Measurements from ENCODE around the gene MEI4.
"Not testable (repeated sequence)": the region's sequence is repeated elsewhere in the genome, so short reads cannot be mapped to it uniquely, and the experiment has no call there.

Gene MEI4

DNA sequence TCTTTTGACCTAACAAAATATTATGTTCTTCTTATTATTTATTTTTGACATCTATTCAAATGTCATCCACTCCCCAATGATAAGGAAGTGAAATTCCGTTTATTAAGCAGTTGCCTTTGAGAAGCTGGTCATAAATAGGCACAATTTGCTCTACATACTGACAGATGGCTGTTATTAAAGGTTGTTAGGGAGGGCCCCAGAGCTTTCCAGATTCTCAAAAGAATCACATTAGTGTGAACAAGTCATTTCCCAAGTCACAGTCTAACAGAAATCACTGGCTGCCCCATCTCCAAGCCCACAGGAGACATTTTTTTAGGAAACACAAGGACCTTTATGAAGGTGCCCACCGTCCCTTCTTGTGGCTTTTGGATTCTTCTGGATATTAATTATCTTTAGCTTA, 172.4 kb downstream of the MEI4 start:
- Histone ChIP-seq H3K4me3 (ENCODE audit: low read length) (no peak overlapping the region), H4K20me1 (ENCODE audit: insufficient read depth, low read length) (no peaks in the 10 kb centered on the region), H2AFZ (ENCODE audit: low read length) (no peak overlapping the region), H3K9me3 (replicated peaks; ENCODE audit: insufficient read depth, low read length) (no peaks in the 10 kb centered on the region), H3K79me2 (ENCODE audit: low read length) (no peaks in the 10 kb centered on the region), H3K9ac (ENCODE audit: low read length) (no peak overlapping the region), H3K4me1 (ENCODE audit: low read length) (no peaks in the 10 kb centered on the region), H3K4me2 (ENCODE audit: low read depth, low read length) (no peak overlapping the region), H3K27ac (ENCODE audit: low read length) (no peak overlapping the region), H3K9me2 (replicated peaks; ENCODE audit: insufficient read depth, low read length) (no peaks in the 10 kb centered on the region), H3K36me3 (replicated peaks; ENCODE audit: insufficient read depth, low read length) (no peaks in the 10 kb centered on the region), H3K27me3 (replicated peaks; ENCODE audit: insufficient read depth, low read length) (no peaks in the 10 kb centered on the region), H3F3A (ENCODE audit: insufficient read depth, low read length) (no peaks in the 10 kb centered on the region)
- TF ChIP-seq, protein P1, sequence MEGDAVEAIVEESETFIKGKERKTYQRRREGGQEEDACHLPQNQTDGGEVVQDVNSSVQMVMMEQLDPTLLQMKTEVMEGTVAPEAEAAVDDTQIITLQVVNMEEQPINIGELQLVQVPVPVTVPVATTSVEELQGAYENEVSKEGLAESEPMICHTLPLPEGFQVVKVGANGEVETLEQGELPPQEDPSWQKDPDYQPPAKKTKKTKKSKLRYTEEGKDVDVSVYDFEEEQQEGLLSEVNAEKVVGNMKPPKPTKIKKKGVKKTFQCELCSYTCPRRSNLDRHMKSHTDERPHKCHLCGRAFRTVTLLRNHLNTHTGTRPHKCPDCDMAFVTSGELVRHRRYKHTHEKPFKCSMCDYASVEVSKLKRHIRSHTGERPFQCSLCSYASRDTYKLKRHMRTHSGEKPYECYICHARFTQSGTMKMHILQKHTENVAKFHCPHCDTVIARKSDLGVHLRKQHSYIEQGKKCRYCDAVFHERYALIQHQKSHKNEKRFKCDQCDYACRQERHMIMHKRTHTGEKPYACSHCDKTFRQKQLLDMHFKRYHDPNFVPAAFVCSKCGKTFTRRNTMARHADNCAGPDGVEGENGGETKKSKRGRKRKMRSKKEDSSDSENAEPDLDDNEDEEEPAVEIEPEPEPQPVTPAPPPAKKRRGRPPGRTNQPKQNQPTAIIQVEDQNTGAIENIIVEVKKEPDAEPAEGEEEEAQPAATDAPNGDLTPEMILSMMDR (IDR thresholded peaks at IDR 0.05; ENCODE audit: low read length): no peak
- TF ChIP-seq EZH2 (optimal IDR thresholded peaks at IDR 0.05; ENCODE audit: low read depth, low read length) (no peak), EZH2phosphoT487 (IDR thresholded peaks at IDR 0.05; ENCODE audit: low read length) (no peak)
- DNase-seq: no peak

DNA sequence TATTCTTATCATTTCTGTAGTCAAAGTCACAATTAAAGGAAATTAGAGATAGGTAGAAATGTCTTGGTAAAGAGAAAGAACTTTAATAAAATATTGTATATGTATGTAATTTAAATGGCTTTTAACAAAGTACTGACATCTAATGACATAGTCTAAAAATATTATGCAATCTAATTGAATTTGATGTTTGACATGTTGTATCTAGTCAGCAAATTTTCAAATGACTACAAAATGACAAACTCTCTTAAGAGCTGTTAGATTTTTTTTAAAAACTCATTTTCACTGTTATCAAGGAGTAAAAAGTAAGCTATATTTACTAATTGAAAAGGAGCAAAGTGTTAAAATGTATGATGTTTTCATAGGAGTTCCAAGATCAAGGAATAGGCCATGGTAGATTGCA, 176.9 kb downstream of the MEI4 start:
- no peaks in the 10 kb centered on the region for H3K36me3 ChIP-seq (replicated peaks; ENCODE audit: insufficient read depth, low read length)
- no peaks in the 10 kb centered on the region for H3K27me3 ChIP-seq (replicated peaks; ENCODE audit: insufficient read depth, low read length)
- DNase-seq: no peak
- TF ChIP-seq EZH2 (optimal IDR thresholded peaks at IDR 0.05; ENCODE audit: low read depth, low read length) (no peak), EZH2phosphoT487 (IDR thresholded peaks at IDR 0.05; ENCODE audit: low read length) (no peak)
- no peak overlapping the region for H3K4me2 ChIP-seq (ENCODE audit: low read depth, low read length)
- H3F3A ChIP-seq (ENCODE audit: insufficient read depth, low read length): no peaks in the 10 kb centered on the region
- H3K79me2 ChIP-seq (ENCODE audit: low read length): no peaks in the 10 kb centered on the region
- no peaks in the 10 kb centered on the region for H4K20me1 ChIP-seq (ENCODE audit: insufficient read depth, low read length)
- no peak overlapping the region for H3K9ac ChIP-seq (ENCODE audit: low read length)
- no peaks in the 10 kb centered on the region for H3K4me1 ChIP-seq (ENCODE audit: low read length)
- H3K9me3 ChIP-seq (replicated peaks; ENCODE audit: insufficient read depth, low read length): no peaks in the 10 kb centered on the region
- H3K27ac ChIP-seq (ENCODE audit: low read length): no peak overlapping the region
- no peak overlapping the region for H2AFZ ChIP-seq (ENCODE audit: low read length)
- no peaks in the 10 kb centered on the region for H3K9me2 ChIP-seq (replicated peaks; ENCODE audit: insufficient read depth, low read length)
- no peak overlapping the region for H3K4me3 ChIP-seq (ENCODE audit: low read length)

DNA sequence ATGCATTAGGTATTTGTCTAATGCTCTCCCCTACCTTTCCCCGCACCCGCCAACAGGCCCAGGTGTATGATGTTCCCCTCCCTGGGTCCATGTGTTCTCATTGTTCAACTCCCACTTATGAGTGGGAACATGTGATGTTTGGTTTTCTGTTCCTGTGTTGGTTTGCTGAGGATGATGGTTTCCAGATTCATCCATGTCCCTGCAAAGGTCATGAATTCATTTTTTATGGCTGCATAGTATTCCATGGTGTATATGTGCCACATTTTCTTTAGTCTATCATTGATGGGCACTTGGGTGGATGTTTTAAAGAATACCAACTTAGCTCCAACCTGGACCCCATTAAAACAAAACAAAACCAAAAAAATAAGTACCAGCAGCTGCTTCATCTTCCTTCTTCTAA, 180.9 kb downstream of the MEI4 start:
- H3K9ac ChIP-seq (ENCODE audit: low read length); H4K20me1 ChIP-seq (ENCODE audit: insufficient read depth, low read length); H3K4me1 ChIP-seq (ENCODE audit: low read length); H2AFZ ChIP-seq (ENCODE audit: low read length); DNase-seq; H3K36me3 ChIP-seq (replicated peaks; ENCODE audit: insufficient read depth, low read length); H3K9me2 ChIP-seq (replicated peaks; ENCODE audit: insufficient read depth, low read length); H3K79me2 ChIP-seq (ENCODE audit: low read length); H3F3A ChIP-seq (ENCODE audit: insufficient read depth, low read length); H3K27me3 ChIP-seq (replicated peaks; ENCODE audit: insufficient read depth, low read length); H3K9me3 ChIP-seq (replicated peaks; ENCODE audit: insufficient read depth, low read length); H3K4me3 ChIP-seq (ENCODE audit: low read length); H3K27ac ChIP-seq (ENCODE audit: low read length); H3K4me2 ChIP-seq (ENCODE audit: low read depth, low read length): not testable (repeated sequence)

DNA sequence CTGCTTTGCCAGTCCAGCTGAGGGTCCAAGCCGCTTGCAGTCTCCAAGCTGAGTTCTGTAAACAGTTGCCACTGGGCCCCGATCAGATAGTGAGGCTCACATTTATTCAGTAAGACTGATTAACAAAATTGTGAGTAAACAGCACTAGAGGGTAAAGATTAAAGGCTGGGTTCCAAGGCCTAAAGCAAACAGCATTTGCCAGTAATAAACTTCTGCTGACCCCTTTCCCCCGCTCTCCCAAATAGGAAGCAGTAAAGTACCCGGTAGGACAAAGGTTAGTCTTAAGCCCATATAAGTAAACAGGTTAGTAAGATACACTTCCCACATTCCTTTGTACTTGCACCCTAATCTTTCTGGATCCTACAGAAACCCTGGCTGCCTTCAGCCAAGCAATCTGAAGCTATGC, 181.8 kb downstream of the MEI4 start:
- no peak for TF ChIP-seq EZH2phosphoT487 (IDR thresholded peaks at IDR 0.05; ENCODE audit: low read length)
- no peak for TF ChIP-seq EZH2 (optimal IDR thresholded peaks at IDR 0.05; ENCODE audit: low read depth, low read length)
- TF ChIP-seq, protein P1 (IDR thresholded peaks at IDR 0.05; ENCODE audit: low read length): no peak
- H3K9ac ChIP-seq (ENCODE audit: low read length): no peak overlapping the region
- no peaks in the 10 kb centered on the region for H3K36me3 ChIP-seq (replicated peaks; ENCODE audit: insufficient read depth, low read length)
- no peak overlapping the region for H3K4me3 ChIP-seq (ENCODE audit: low read length)
- H3K27ac ChIP-seq (ENCODE audit: low read length): no peak overlapping the region
- H3K9me2 ChIP-seq (replicated peaks; ENCODE audit: insufficient read depth, low read length): no peaks in the 10 kb centered on the region
- H3K79me2 ChIP-seq (ENCODE audit: low read length): no peaks in the 10 kb centered on the region
- H4K20me1 ChIP-seq (ENCODE audit: insufficient read depth, low read length): no peaks in the 10 kb centered on the region
- no peak for DNase-seq
- no peaks in the 10 kb centered on the region for H3K9me3 ChIP-seq (replicated peaks; ENCODE audit: insufficient read depth, low read length)
- no peak overlapping the region for H2AFZ ChIP-seq (ENCODE audit: low read length)
- H3K27me3 ChIP-seq (replicated peaks; ENCODE audit: insufficient read depth, low read length): no peaks in the 10 kb centered on the region
- no peaks in the 10 kb centered on the region for H3K4me1 ChIP-seq (ENCODE audit: low read length)
- no peak overlapping the region for H3K4me2 ChIP-seq (ENCODE audit: low read depth, low read length)
- H3F3A ChIP-seq (ENCODE audit: insufficient read depth, low read length): no peaks in the 10 kb centered on the region
